Stimulated activated CD8-positive, alpha-beta memory T cell treated with anti-CD3 and anti-CD28 coated beads, Interleukin-15, amount 100 ng/mL, for 1 hour (primary cell): ENCODE results near the gene RELN.
"Not testable (repeated sequence)": the region's sequence is repeated elsewhere in the genome, so short reads cannot be mapped to it uniquely, and the experiment has no call there.

ENCODE experiments used
- DNase-seq: peaks from one replicate; pipeline ENCODE4 v3.0.0-alpha.2; 2020; ENCODE audit warnings: low read depth

RELN gene

DNA sequence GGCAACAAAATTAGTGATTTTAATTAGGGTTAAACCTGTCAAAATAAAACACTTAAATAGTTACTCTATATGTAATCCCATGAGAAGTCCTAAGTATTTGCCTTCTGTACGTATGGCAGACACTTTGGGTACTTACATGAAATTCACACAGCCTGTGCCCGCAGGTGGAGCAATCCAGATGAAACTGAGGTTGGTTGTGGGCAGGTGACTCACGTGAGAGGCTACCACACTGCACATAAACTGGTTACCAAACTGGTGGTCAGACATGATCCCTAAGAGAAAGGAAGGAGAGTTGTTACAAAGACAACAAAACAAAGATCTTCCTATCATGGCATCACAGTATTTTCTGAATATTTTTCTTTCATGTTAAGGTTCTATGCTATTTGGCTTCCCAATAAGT lies 156.1 kb downstream of the RELN start:
- no peak for DNase-seq

DNA sequence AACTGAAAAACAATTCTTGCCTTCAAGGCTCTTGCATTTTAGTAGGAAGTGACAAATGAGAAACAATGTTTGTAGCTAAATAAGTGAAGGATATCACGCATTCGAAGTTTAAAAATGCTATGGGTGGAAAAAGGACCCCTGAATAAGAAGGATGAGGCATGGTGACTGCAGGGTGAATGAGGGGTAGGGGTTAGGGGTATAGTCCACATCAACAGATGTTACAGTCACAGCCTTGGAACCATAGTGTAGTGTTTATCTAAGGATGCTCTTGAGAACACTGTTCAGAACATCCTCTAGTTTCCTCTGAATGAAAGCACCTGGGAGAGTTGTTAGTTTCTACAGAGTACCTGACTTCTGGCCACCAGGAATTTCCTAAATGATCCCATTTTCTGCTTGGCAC lies 157.0 kb downstream of the RELN start:
- DNase-seq, result no peak

DNA sequence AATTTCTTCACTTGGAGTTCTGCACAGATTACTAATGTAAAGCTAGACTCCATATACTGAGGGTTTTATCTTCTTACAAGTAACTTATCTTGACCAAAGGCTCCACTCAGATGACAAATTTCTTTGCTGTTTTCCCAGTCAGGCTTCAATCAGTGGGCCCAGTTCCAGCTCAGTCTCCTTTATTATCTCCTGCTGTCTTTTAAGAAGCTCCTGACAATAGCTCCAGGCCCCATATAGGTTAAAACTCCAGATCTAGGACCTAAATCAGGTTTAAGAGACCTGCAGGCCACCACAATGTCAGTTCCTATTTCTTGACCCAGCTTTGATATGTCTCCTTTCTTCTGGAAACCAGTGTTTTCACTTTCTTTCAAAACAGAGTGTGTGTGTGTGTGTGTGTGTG lies 165.2 kb downstream of the RELN start:
- DNase-seq, result no peak

DNA sequence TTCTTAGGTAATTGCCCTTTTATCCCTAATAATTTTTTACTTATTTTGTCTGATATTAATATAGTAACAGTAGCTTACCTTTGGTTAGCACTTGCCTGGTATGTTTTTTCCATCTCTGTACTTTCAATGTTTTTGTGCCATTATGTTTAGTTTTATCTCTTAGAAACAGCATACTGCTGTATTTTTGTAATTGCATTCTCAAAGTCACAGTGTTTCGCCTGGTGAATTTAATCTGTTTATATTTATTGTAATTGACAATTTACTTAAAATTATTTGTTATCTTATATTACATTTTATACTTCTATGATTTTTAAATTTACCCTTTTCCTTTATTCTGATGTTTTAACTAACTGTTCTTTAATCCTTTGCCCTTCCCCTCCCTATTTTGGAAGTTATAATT lies 166.4 kb downstream of the RELN start:
- DNase-seq, result no peak

DNA sequence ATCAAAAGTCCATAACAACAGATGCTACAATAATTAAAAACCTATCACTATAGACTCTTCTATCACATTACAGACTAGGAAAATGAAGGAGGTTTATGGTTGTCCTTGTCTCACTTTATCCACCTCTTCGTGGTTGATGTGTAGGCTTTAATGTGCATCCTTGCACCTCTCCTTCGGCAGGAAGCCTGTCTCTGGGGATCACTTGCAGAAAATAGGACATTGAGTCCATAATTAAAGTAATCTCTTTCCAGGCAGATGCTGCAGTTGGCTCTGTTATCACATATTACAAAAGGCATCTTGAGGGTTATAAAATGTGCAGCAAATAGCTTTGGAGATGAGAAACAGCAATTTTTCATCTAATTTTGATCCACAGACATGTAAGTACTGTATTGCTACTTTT lies 168.4 kb downstream of the RELN start:
- DNase-seq, result no peak

DNA sequence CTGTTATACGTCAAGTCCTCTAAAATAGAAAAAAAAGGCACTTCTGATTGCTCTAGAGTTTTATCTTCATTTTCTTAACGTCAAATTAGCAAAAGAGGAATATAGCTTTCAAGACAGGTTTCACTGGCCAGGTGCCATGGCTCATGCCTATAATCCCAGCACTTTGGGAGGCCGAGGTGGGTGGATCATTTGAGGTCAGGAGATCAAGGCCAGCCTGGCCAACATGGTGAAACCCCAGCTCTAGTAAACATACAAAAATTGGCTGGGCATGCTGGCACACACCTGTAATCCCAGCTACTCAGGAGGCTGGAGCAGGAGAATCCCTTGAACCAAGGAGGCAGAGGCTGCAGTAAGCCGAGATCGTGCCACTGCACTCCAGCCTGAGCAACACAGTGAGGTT lies 173.5 kb downstream of the RELN start:
- DNase-seq, result not testable (repeated sequence)

DNA sequence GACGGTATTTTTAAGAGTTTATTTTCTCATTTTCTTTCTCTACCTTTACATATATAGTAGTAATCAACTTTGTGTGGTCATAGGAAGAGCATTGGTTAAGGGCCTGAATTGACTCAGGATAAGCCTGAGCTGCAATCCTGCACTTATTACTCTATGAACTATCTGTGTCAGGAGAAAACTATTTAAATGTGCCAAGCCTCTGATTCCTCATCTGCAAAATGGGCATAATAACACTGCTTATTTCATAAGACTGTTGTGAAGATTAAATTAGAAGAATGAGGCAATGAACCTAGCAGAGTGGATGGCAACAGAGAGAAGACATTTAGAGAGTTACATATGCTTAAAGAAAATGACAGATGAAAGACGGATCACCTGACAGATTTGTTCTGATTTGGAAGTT lies 175.5 kb downstream of the RELN start:
- DNase-seq, result no peak

DNA sequence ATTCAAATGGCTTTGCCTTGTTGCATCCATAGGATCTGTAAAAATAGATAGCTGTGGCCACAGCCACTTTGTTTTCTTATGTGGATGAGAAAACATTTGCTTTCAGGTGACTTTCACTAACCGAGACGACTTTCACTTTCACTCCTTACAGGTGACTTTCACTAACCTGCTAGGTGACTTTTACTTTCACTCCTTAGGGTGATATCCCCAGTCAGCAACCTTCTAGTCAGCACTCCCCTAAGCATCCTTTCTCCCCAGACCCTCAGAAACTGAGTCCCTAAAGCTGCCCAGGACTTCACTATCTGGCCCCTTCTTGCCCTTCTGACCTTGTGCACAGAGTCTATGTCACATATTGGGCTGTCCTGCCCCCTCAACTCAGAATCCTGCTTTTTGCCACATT lies 177.5 kb downstream of the RELN start:
- DNase-seq, result no peak

DNA sequence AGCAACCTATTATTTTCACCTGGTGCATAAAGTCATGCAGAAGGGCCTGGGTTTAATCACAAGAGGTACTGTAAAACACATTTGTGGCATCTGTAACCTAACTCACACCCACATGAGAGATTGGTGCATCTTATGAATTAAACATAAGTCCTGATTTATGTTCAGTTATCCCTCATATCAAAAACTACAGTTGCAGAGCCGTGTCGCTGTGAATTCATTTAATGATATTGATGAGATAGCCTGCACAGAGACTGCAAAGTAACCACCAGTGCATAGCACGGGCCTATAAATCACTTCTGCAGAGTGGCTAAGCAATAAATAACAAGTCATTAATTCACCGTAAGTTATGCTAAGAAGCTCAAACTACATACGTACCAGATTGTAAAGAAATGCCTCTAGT lies 178.2 kb downstream of the RELN start:
- no peak for DNase-seq

DNA sequence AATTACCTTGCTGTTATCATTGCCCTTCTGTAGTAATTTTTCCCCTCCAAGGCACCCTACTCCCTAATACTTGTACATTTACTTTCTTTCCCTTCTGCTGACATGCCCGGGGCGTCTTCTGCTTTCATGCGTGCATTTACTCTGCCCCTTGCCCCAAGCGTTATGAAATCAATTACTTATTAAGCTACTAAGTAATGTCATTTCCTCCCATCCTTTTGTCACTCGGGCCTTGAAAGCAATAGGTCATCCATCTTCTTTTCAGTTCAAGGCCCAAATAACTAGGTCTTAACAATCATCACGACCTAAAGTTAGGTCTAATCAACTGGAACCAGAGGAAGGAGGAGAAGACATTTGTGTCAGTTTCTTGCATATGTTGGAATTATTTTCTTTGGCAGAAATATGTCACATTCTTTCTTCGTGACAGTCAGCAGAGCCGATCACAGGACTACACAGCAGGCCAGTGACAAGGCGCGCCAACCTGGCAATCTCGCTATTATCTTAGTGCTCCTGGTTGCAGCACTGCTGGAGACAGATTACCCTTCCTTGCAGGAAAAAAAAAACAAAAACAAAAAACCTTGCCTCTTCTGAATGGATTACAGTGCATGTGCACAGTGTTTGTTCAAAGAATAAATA lies 179.2 kb downstream of the RELN start:
- no peak for DNase-seq

DNA sequence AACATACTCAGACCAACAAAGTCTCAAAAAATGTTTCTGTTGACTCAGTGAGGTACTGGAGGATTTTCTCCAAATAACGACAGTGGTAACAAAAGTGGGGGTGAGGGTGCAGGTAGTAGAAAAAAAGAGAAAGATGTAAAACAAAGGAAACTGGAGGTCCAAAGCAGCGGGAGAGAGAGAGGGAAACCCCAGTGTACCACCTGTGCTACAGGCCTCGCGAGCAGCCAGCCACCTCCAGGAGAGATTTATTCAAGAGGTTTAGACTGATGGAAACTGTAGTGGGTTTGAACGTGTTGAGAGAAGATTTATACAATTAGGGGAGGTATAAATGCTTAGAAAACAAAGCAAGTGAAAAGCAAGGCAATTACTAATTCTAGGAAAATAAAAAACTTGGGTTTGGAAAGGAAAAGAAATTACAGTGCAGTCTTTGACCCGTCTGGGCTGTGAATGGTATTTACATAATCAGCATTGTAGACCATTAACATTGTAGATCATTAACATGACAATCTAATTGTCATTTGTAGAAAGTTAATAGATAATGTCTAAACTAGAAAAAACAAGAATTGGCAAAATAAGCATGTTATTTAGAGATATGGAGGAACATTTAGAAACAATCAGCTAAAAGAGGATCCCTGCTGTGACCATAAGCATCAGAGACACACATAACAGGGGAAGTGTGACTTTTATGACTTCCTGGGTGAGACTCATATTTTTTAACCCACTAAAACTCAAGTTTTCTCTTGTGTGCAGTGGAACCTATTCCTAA lies 180.0 kb downstream of the RELN start:
- DNase-seq, result no peak

DNA sequence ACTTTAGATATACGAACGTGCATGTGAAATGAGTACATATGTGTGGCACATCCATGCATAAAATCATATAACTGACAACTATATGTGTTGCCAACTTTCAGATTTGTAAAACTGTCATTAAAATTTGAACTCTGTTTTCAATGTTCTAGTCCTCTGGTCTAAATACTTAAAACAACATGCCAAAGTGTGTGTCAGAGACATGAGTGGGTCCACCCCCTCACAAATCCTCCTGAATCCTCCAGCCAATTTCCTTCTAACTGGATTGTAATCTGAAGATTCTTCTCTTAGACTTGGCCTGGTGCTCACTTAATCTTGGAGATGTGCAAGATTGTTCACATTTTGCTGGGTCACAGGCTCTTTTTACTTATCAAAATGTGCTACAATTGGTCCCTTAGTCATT lies 184.1 kb downstream of the RELN start:
- DNase-seq, result no peak

DNA sequence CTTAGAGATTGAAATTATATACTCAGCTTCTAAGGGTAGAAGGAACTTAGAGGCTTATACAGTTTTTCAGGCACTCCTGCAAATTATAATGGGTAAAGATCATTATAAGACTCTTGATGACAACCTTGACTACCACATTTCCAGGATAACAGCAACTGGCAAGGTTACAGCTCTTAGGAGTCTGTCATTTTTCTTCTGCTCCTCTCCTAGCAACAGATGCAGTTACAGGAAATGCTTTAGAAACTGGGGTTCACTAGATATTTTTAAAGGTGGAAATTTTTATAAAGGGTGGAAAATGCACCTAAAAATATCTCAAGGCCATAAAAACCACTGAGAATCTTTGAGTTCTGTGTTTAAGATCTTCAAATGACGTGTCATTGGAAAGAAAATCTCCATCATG lies 185.8 kb downstream of the RELN start:
- DNase-seq, result no peak

DNA sequence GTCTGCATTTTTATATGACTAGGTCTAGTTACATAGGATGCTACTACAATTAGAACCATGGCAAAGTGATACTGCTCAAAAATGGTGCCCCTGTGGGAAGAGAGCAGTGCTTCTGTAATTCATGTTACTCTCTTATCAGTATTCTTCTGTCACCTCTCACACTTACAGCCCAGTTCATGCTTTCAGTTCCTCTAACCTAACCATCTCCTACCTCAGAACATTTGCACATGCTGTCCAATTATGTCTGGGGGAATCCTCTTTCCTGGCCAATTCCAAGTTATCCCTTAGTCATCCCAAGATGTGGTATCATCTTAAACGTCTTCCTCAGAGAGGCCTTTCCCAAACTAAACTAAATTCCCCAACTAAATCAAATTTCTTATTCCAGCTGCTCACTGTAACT lies 190.2 kb downstream of the RELN start:
- DNase-seq, result no peak

DNA sequence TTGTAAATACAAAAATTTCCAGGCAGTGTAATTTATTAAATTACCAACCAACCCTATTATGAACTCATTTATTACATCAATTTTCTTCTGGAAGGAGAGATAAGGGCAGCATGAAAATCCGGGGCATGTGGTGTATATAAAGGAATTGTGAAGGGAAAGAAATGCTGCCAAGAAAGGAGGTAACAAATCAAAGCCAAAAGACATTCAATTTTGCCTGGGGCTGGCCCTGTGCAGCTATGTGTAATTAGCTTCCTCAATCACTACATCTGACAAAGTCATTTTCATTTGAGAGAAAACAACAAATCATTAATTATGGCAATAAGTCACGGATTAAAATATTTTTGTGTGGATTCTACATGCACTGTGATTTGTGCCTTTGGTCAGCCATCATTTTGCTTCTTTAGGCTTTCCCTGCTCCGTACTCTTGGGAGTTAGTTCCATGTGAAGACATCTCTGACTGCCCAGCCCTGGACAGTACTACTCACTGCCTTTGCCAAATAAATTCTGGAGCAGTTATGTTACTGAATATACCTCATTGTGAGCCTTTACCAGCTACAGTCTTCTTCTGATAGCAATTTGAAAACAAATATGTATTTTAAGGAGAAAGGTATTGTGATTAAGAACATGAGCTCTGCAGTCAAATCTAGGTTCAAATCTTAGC lies 191.7 kb downstream of the RELN start:
- DNase-seq, result no peak

DNA sequence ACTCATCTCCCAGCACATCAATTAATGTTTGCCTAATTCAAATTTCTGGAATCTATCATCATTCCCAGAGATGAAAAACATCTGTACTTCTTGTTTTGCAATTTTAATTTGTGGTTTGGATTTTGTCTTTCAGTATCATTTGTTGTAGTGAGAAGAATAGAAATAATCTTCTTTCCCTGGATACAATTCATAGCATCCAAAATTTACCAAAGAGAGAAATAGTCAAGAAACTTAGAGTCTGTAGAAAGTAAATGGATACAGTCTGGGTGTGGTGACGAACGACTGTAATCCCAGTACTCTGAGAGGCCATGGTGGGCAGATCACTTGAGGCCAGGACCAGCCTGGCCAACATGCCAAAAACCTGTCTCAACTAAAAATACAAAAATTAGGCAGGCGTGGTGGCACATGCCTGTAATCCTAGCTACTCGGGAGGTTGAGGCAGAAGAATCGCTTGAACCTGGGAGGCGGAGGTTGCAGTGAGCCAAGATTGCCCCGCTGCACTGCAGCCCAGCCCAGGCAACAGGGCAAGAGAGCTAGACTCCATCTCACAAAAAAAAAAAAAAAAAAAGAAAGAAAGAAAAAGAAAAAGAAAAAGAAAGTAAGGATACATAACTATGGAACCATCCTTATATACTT lies 193.0 kb downstream of the RELN start:
- DNase-seq, result no peak

DNA sequence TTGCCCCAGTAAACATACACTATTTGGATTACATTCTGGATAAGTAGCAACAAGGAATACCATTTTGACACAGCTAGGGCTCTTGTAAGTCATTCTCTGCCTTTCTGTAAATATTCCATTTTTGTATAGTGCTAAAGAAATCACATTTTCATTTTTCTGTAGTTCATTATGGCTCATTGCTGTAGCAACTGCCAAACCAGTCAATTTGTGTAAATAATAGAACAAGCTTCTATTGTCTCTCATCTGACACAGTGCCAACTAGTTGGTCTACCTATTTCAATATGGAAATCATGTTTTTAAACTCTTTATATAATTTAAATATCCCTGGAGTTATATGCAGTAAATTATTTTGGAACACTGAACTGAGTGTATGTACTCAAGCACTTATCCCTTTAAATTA lies 193.7 kb downstream of the RELN start:
- no peak for DNase-seq

DNA sequence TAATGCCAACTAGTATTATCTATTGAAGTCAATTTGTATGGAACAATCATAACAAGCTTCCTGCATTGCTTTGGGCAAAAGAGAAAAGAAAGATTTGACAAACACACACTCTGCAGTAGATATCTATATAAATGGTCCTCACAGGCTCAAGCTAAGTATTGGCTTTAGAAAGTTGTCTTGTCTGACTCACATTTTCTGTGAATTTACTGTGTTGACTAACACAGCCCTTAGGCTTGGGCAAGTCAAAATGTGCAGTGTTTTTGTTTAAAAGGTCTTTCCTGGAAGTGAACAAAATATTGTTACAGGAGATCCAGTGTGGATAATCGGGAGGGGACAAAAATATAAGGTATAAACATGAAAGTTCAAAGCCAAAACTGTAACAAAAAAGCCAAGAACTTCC lies 194.4 kb downstream of the RELN start:
- no peak for DNase-seq

DNA sequence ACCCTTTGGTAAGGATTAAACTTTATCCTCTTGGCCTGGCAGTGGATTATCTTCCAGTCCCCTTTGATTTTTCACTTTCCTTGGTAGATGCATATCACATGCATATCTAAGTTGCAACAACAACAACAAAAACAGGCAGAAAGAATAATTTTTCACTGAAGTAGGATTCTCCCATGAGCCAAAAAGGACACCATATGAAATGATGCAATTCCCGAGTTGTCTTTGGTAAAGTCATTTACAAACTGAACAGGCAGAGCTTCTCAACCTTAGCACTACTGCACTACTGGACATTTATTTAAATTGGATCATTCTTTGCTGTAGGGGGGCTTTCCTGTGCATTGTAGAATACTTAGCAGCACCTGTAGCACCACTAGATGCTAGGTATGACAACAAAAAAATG lies 195.0 kb downstream of the RELN start:
- DNase-seq, result no peak

DNA sequence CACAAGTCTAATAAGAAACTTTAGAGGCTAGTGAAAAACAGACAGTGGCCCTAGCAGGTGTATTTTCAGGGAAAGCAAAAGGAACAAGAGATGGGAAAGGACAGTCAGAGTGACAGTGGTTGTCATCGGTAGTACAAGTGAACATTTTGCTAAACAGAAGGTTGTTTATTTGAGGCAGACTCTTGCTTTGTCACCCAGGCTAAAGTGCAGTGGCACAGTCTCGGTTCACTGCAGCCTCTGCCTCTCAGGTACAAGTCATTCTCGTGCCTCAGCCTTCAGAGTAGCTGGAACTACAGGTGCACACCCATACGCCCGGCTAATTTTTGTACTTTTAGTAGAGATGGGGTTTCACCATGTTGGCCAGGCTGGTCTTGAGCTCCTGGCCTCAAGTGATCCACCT lies 195.8 kb downstream of the RELN start:
- DNase-seq, result no peak

DNA sequence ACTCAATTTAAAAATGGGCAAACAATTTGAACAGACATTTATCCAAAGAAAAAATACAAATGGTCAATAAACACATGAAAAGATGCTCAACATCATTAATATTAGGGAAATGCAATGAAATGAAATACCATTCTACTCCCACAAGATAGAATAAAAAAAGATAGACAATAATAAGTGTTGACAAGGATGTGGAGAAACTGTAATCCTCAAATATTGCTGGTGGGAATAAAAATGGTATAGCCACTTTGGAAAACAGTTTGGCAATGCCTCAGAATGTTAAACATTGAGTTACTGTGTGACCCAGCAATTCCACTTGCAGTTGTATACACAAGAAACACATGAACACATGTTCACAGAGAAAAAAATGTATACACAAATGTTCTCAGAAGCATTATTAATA lies 197.6 kb downstream of the RELN start:
- DNase-seq, result no peak

DNA sequence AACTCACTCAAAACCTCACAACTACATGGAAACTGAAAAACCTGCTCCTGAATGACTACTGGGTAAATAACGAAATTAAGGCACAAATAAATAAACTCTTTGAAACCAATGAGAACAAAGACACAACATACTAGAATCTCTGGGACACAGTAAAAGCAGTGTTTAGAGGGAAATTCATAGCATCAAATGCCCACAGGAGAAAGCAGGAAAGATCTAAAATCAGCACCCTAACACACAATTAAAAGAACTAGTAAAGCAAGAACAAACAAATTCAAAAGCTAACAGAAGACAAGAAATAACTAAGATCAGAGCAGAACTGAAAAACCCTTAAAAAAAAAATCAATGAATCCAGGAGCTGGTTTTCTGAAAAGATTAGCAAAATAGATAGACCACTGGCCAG lies 202.4 kb downstream of the RELN start:
- DNase-seq, result not testable (repeated sequence)

DNA sequence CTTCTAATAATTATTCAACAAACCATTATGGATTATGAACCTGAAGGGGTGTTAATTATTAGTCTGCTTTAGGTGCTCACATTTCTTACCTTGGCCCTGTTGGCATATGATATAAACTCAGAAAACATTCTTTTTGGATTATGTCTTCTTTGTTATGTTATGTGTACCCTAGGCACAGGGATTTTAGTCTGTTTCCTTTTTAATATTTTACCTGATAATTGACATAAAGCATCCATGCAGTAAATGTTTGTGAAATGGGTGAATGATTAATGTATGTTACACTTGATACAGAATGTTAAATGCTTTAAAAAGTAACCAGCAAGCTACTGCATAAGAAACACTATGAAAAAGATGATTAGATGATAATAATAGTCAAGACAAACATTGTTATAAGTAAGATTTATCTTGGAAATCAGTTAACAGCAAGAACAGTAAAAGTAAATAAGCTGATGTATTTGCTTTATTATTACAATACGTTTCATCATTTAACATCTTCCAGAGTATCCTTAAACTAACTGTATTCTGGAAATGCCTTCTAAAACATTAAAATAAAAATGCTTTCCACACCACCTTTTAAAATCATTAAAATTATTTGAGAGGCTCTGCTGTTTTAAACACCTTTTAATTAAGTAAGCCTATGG lies 204.7 kb downstream of the RELN start:
- no peak for DNase-seq
